HG03457 (cell line): ENCODE data around the gene DPF3.
A peak's percentile ranks its signal among the peaks of the same experiment; 100 is the strongest.

Source experiments
- ATAC-seq: cut with Tn5 transposase; IDR thresholded peaks from one replicate; pipeline ENCODE4 v1.9.1; 2021; ENCODE audit warnings: moderate number of reproducible peaks; ENCODE audit not compliant: unreplicated experiment

DPF3 gene

GRCh38 chr14:72893636-72894322 lies at the start of gene DPF3:
DPF3 (minus strand) TSS chr14:72894101; CDS start chr14:72894088, 13 bp downstream.
- peak; percentile 95 for ATAC-seq

- ATAC-seq, result no peak
Observed at GRCh38 chr14:72942934-72943333, 49.0 kb upstream of the DPF3 start.

GRCh38 chr14:72941286-72941985 lies 47.5 kb upstream of the DPF3 start:
- no peak for ATAC-seq

GRCh38 chr14:72939630-72940029 lies 45.7 kb upstream of the DPF3 start:
- no peak for ATAC-seq

- no peak for ATAC-seq
Observed at GRCh38 chr14:72932893-72933292, 39.0 kb upstream of the DPF3 start.

GRCh38 chr14:72929316-72930080 lies 35.6 kb upstream of the DPF3 start:
- ATAC-seq, result no peak

- no peak for ATAC-seq
Observed at GRCh38 chr14:72928872-72929271, 35.0 kb upstream of the DPF3 start.

GRCh38 chr14:72926292-72927028 lies 32.6 kb upstream of the DPF3 start, which contains the start of gene DCAF4:
DCAF4 (plus strand) TSS chr14:72926464; CDS start chr14:72937979, 11,515 bp downstream.
- peak; percentile 97 for ATAC-seq

- peak; percentile 12 for ATAC-seq
Observed at GRCh38 chr14:72925815-72926291, 32.0 kb upstream of the DPF3 start.

GRCh38 chr14:72925171-72925759 lies 31.4 kb upstream of the DPF3 start:
- no peak for ATAC-seq

GRCh38 chr14:72924337-72924736 lies 30.4 kb upstream of the DPF3 start:
- no peak for ATAC-seq

GRCh38 chr14:72921396-72921795 lies 27.5 kb upstream of the DPF3 start:
- ATAC-seq, result no peak

- ATAC-seq, result no peak
Observed at GRCh38 chr14:72920008-72920407, 26.1 kb upstream of the DPF3 start.

- no peak for ATAC-seq
Observed at GRCh38 chr14:72917094-72917802, 23.3 kb upstream of the DPF3 start.

- no peak for ATAC-seq
Observed at GRCh38 chr14:72916174-72916573, 22.3 kb upstream of the DPF3 start.

GRCh38 chr14:72913809-72914208 lies 19.9 kb upstream of the DPF3 start:
- no peak for ATAC-seq

- no peak for ATAC-seq
Observed at GRCh38 chr14:72909163-72909562, 15.3 kb upstream of the DPF3 start.

- ATAC-seq, result no peak
Observed at GRCh38 chr14:72907886-72908285, 14.0 kb upstream of the DPF3 start.

GRCh38 chr14:72906879-72907278 lies 13.0 kb upstream of the DPF3 start:
- ATAC-seq, result no peak

GRCh38 chr14:72906316-72906715 lies 12.4 kb upstream of the DPF3 start:
- no peak for ATAC-seq
